Testis (tissue), 2 donors: ENCODE results near the gene AMIGO2.

ENCODE experiments used
- POLR2A ChIP-seq: fragments of 450-650 bp; IDR thresholded peaks from one replicate; pipeline ENCODE4 v1.6.1; 2017; ENCODE audit warnings: antibody characterized with exemption, mild to moderate bottlenecking, moderate library complexity
- TF ChIP-seq, protein P1 (sequence below), 3 experiments: fragments of 450-650 bp in 2 of 3; fragments of 200-600 bp in 1 of 3; sonication (generic) in 1 of 3; IDR thresholded peaks; one replicate each; pipeline ENCODE4 v1.5.1; 2016 to 2019; ENCODE audit warnings: antibody characterized with exemption in 3 of 3, mild to moderate bottlenecking in 2 of 3, moderate library complexity in 1 of 3

DNA sequence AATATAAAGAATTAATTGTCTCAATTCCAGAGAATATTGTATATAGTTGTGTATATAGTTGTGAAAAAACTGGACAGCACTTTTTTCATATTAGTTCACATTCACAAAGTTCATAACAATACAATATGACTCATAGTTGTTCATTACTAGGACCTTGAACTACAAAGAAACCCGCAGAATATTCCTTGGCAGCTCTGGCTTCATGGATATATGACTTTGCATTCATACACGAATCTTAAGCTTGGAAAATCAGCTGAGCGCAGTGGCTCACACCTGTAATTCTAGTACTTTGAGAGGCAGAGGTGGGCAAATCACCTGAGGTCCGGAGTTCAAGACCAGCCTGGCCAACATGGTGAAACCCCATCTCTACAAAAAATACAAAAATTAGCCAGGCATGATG, 38.4 kb downstream of the AMIGO2 start:
- TF ChIP-seq, protein P1, sequence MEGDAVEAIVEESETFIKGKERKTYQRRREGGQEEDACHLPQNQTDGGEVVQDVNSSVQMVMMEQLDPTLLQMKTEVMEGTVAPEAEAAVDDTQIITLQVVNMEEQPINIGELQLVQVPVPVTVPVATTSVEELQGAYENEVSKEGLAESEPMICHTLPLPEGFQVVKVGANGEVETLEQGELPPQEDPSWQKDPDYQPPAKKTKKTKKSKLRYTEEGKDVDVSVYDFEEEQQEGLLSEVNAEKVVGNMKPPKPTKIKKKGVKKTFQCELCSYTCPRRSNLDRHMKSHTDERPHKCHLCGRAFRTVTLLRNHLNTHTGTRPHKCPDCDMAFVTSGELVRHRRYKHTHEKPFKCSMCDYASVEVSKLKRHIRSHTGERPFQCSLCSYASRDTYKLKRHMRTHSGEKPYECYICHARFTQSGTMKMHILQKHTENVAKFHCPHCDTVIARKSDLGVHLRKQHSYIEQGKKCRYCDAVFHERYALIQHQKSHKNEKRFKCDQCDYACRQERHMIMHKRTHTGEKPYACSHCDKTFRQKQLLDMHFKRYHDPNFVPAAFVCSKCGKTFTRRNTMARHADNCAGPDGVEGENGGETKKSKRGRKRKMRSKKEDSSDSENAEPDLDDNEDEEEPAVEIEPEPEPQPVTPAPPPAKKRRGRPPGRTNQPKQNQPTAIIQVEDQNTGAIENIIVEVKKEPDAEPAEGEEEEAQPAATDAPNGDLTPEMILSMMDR (IDR thresholded peaks at IDR 0.05) = no peak
- TF ChIP-seq POLR2A = no peak
